H9 (cell line): ENCODE results near the gene SLC44A3. TPM values are rescaled to one million over a fixed set of nuclear protein-coding genes. Genes with fewer than 3 reads are reported as not detected.

Source experiments
- DNase-seq: peaks from one replicate; pipeline ENCODE4 v3.0.0-alpha.2; 2017
- H2AFZ ChIP-seq: one replicate; pipeline ENCODE4 v1.6.1; 2013; ENCODE audit warnings: mild to moderate bottlenecking, low read length, control low read depth, moderate library complexity
- H2AK5ac ChIP-seq: 2 replicates; pipeline ENCODE4 v1.6.1; 2013; ENCODE audit warnings: low read length, control low read depth, mixed read lengths; ENCODE audit not compliant: insufficient read length
- H2BK120ac ChIP-seq: one replicate; pipeline ENCODE4 v1.6.1; 2013; ENCODE audit warnings: low read depth, mild to moderate bottlenecking, low read length, control low read depth, inconsistent platforms; ENCODE audit not compliant: poor library complexity, severe bottlenecking
- H2BK12ac ChIP-seq: 2 replicates; pipeline ENCODE4 v1.6.1; 2013; ENCODE audit warnings: low read length, control low read depth, mixed read lengths, low read depth; ENCODE audit not compliant: insufficient read length
- H2BK15ac ChIP-seq: 2 replicates; pipeline ENCODE4 v1.6.1; 2013; ENCODE audit warnings: low read depth, low read length, control low read depth
- H2BK20ac ChIP-seq: one replicate; pipeline ENCODE4 v1.6.1; 2013; ENCODE audit warnings: low read depth, mild to moderate bottlenecking, low read length, control low read depth, inconsistent platforms; ENCODE audit not compliant: poor library complexity, severe bottlenecking
- H2BK5ac ChIP-seq: 2 replicates; pipeline ENCODE4 v1.6.1; 2013; ENCODE audit warnings: low read length, control low read depth, mixed read lengths; ENCODE audit not compliant: insufficient read length
- H3K14ac ChIP-seq: 2 replicates; pipeline ENCODE4 v1.6.1; 2013; ENCODE audit warnings: low read length, control low read depth; ENCODE audit not compliant: insufficient read depth
- H3K18ac ChIP-seq: 2 replicates; pipeline ENCODE4 v1.6.1; 2013; ENCODE audit warnings: low read depth, mild to moderate bottlenecking, mixed read lengths, low read length, control low read depth; ENCODE audit not compliant: insufficient read length
- H3K23ac ChIP-seq: 2 replicates; pipeline ENCODE4 v1.6.1; 2013; ENCODE audit warnings: low read length, control low read depth, mixed read lengths, low read depth; ENCODE audit not compliant: insufficient read length
- H3K23me2 ChIP-seq: 2 replicates; pipeline ENCODE4 v1.6.1; 2013; ENCODE audit warnings: low read depth, mild to moderate bottlenecking, mixed read lengths, low read length, control low read depth; ENCODE audit not compliant: insufficient read length, poor library complexity, severe bottlenecking
- H3K27ac ChIP-seq: 2 replicates; pipeline ENCODE4 v1.5.1; 2013; ENCODE audit warnings: low read length, control low read depth, mixed read lengths, low read depth; ENCODE audit not compliant: insufficient read length
- H3K27me3 ChIP-seq: 2 replicates; pipeline ENCODE4 v1.6.1; 2013; ENCODE audit warnings: low read length, control low read depth, inconsistent platforms; ENCODE audit not compliant: insufficient read depth
- H3K4ac ChIP-seq: 2 replicates; pipeline ENCODE4 v1.6.1; 2013; ENCODE audit warnings: low read depth, mild to moderate bottlenecking, control low read depth, inconsistent platforms, low read length, moderate library complexity
- H3K4me1 ChIP-seq: 2 replicates; pipeline ENCODE4 v1.6.1; 2013; ENCODE audit warnings: low read length, control low read depth, inconsistent platforms; ENCODE audit not compliant: insufficient read depth
- H3K4me2 ChIP-seq: 2 replicates; pipeline ENCODE4 v1.6.1; 2013; ENCODE audit warnings: low read length, control low read depth, mixed read lengths; ENCODE audit not compliant: insufficient read length, insufficient read depth
- H3K56ac ChIP-seq: 2 replicates; pipeline ENCODE4 v1.6.1; 2013; ENCODE audit warnings: low read depth, mild to moderate bottlenecking, mixed read lengths, low read length, control low read depth; ENCODE audit not compliant: insufficient read length
- H3K79me1 ChIP-seq: 2 replicates; pipeline ENCODE4 v1.6.1; 2013; ENCODE audit warnings: low read depth, mild to moderate bottlenecking, moderate library complexity, low read length, control low read depth, inconsistent platforms; ENCODE audit not compliant: insufficient read depth, poor library complexity, severe bottlenecking
- H3K79me2 ChIP-seq: 2 replicates; pipeline ENCODE4 v1.6.1; 2013; ENCODE audit warnings: low read length, control low read depth, inconsistent platforms; ENCODE audit not compliant: insufficient read depth
- H3K9ac ChIP-seq: 2 replicates; pipeline ENCODE4 v1.6.1; 2013; ENCODE audit warnings: low read length, control low read depth, mixed read lengths; ENCODE audit not compliant: insufficient read length; ENCODE audit errors: extremely low read depth
- H3K9me3 ChIP-seq: one replicate; pipeline ENCODE4 v1.6.1; 2013; ENCODE audit warnings: low read depth, low read length, inconsistent platforms; ENCODE audit not compliant: control insufficient read depth
- H3T11ph ChIP-seq: one replicate; pipeline ENCODE4 v1.6.1; 2013; ENCODE audit warnings: mild to moderate bottlenecking, low read length, control low read depth, inconsistent platforms
- H4K20me1 ChIP-seq: one replicate; pipeline ENCODE4 v1.6.1; 2013; ENCODE audit not compliant: control insufficient read depth, insufficient read length, insufficient read depth
- H4K5ac ChIP-seq: 2 replicates; pipeline ENCODE4 v1.6.1; 2013; ENCODE audit warnings: low read depth, mild to moderate bottlenecking, mixed read lengths, low read length, control low read depth; ENCODE audit not compliant: insufficient read length
- H4K8ac ChIP-seq: replicated peaks from 2 replicates; pipeline ENCODE4 v1.6.1; 2013; ENCODE audit warnings: low read length, control low read depth, mixed read lengths, low read depth; ENCODE audit not compliant: insufficient read length
- H4K91ac ChIP-seq: 2 replicates; pipeline ENCODE4 v1.6.1; 2013; ENCODE audit warnings: low read depth, mild to moderate bottlenecking, moderate library complexity, mixed read lengths, low read length, control low read depth; ENCODE audit not compliant: insufficient read length
- H3K27ac Mint-ChIP-seq, 3 experiments: 2 replicates in 2 of 3; 3 replicates in 1 of 3; pipeline ENCODE4 v1.8.0; 2020 to 2021; ENCODE audit warnings: mixed read lengths in 3 of 3, mild to moderate bottlenecking in 1 of 3, moderate library complexity in 1 of 3
- H3K27me3 Mint-ChIP-seq: 2 replicates; pipeline ENCODE4 v1.8.0; 2021; ENCODE audit warnings: low read depth, mild to moderate bottlenecking, moderate library complexity, mixed read lengths
- H3K36me3 Mint-ChIP-seq, 3 experiments: 2 replicates in 2 of 3; 3 replicates in 1 of 3; pipeline ENCODE4 v1.8.0; 2020 to 2021; ENCODE audit warnings: low read depth in 3 of 3, mixed read lengths in 3 of 3; ENCODE audit not compliant: insufficient read depth in 1 of 3
- H3K4me1 Mint-ChIP-seq, 2 experiments: 2 replicates each; pipeline ENCODE4 v1.8.0; 2020; ENCODE audit warnings: mixed read lengths in 2 of 2
- H3K4me3 Mint-ChIP-seq, 2 experiments: 2 replicates in 1 of 2; 3 replicates in 1 of 2; pipeline ENCODE4 v1.8.0; 2020 to 2021; ENCODE audit warnings: mild to moderate bottlenecking in 2 of 2, mixed read lengths in 2 of 2, moderate library complexity in 1 of 2
- H3K9me3 Mint-ChIP-seq, 2 experiments: 2 replicates in 1 of 2; 3 replicates in 1 of 2; pipeline ENCODE4 v1.8.0; 2020; ENCODE audit warnings: mild to moderate bottlenecking in 2 of 2, mixed read lengths in 2 of 2, moderate library complexity in 1 of 2
- WGBS: extraction: QIAGEN DNeasy Blood & Tissue Kit; methylation state at CpG from one replicate; pipeline ENCODE4 v1.1.7; 2013; ENCODE audit warnings: missing lambda C conversion rate, low lambda C conversion rate, mixed read lengths; ENCODE audit not compliant: insufficient read length; ENCODE audit errors: extremely low coverage; 5-methylcytosine and 5-hydroxymethylcytosine counted together
- total RNA-seq: library from RNA; stranded (reverse); gene quantifications from 2 replicates; pipeline ENCODE4 v1.2.1, GENCODE V29; 2021
- TF ChIP-seq, protein P1 (sequence below): fragments of 200-600 bp; sonication (generic); conservative IDR thresholded peaks from 3 replicates; pipeline ENCODE4 v1.8.0; 2021; ENCODE audit warnings: antibody characterized with exemption, mild to moderate bottlenecking

SLC44A3 gene
- total RNA-seq, 1 experiment from 2014 or later: 5.5 TPM

DNA sequence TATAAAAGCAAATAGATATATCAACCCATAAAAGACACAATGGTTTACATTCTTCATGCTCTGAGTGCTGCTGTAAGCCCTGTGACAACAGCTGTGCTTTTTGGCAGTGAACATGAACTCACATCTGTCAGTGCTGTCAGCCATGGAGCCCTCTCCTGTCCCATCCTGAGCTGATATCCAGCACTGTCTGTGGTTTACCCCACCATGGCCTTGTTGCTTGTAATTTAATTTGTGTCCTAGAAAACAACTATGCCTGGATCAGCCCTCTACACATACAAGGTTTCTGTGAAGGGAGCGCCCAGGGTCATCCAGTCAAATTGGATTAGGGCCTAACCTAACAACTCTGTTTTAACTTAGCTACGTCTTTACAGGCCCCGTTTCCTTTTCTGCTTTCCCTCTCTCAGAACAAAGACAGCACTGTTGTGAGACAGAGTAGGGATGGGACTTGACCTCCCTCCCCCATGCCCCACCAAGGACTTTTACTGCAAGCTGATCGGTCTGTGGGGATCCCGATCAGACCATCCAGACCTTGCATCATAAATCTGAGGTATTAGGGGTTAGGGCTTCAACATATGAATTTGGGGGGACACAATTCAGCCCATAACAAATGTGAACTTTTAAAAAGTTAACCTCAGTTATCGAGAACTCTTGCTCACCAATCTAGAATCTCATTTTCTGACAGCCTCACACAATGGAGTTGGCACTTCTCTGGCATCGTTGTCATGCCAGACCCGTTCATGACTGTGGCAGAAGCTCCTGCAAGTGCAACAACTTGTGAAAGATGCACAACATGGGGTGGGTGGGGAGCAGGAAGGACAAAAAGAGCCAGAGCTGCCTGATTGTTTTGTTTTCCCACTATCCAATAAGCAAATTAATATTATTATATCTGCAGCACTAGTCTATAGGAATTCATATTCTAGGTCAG, 16.4 kb upstream of the SLC44A3 start:
- H2BK5ac ChIP-seq: no peak overlapping the region
- DNase-seq: no peak
- no peaks in the 10 kb centered on the region for H3K79me1 ChIP-seq
- no peaks in the 10 kb centered on the region for H4K20me1 ChIP-seq
- peak overlapping the region; percentile 17 to 86 (median 64); a peak in 4 of 7 replicates for H3K27ac Mint-ChIP-seq
- H3K36me3 Mint-ChIP-seq: no peaks in the 10 kb centered on the region
- no peak overlapping the region for H2AFZ ChIP-seq
- no peaks in the 10 kb centered on the region for H3K4me1 ChIP-seq
- no peak overlapping the region for H4K91ac ChIP-seq
- H2BK12ac ChIP-seq: no peak overlapping the region
- no peak overlapping the region for H3K18ac ChIP-seq
- H2BK120ac ChIP-seq: no peak overlapping the region
- H3K9me3 Mint-ChIP-seq: no peaks in the 10 kb centered on the region
- H3T11ph ChIP-seq: no peak overlapping the region
- peak overlapping the region; percentile 2 for H3K9ac ChIP-seq
- H4K5ac ChIP-seq: no peak overlapping the region
- no peak overlapping the region for H4K8ac ChIP-seq
- H3K23ac ChIP-seq: no peak overlapping the region
- no CpG with 5 or more reads among the region's 8 CpGs for WGBS
- H3K4me2 ChIP-seq: no peak overlapping the region
- H3K4ac ChIP-seq: no peak overlapping the region
- no peak overlapping the region for H3K4me3 Mint-ChIP-seq
- H3K27ac ChIP-seq: no peak overlapping the region
- H3K27me3 Mint-ChIP-seq: no peaks in the 10 kb centered on the region
- H3K79me2 ChIP-seq: no peaks in the 10 kb centered on the region
- no peak overlapping the region for H2BK20ac ChIP-seq
- no peak overlapping the region for H3K56ac ChIP-seq
- H2AK5ac ChIP-seq: no peak overlapping the region
- H3K9me3 ChIP-seq: no peaks in the 10 kb centered on the region
- peaks cover 33 to 45% of the 10 kb centered on the region in 2 experiments for H3K4me1 Mint-ChIP-seq
- no peak overlapping the region for H2BK15ac ChIP-seq
- no peaks in the 10 kb centered on the region for H3K27me3 ChIP-seq
- H3K23me2 ChIP-seq: no peaks in the 10 kb centered on the region
- H3K14ac ChIP-seq: no peak overlapping the region
- TF ChIP-seq, protein P1, sequence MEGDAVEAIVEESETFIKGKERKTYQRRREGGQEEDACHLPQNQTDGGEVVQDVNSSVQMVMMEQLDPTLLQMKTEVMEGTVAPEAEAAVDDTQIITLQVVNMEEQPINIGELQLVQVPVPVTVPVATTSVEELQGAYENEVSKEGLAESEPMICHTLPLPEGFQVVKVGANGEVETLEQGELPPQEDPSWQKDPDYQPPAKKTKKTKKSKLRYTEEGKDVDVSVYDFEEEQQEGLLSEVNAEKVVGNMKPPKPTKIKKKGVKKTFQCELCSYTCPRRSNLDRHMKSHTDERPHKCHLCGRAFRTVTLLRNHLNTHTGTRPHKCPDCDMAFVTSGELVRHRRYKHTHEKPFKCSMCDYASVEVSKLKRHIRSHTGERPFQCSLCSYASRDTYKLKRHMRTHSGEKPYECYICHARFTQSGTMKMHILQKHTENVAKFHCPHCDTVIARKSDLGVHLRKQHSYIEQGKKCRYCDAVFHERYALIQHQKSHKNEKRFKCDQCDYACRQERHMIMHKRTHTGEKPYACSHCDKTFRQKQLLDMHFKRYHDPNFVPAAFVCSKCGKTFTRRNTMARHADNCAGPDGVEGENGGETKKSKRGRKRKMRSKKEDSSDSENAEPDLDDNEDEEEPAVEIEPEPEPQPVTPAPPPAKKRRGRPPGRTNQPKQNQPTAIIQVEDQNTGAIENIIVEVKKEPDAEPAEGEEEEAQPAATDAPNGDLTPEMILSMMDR: no peak
